ENCODE results near the gene GLP2R.

- TF ChIP-seq DBP (CRISPR knock-in tag; IDR thresholded peaks at IDR 0.05; ENCODE audit: not compliant biosample characterization) = no peak
- no peak for TF ChIP-seq STAT5B (CRISPR knock-in tag; IDR thresholded peaks at IDR 0.05)
- no peak for TF ChIP-seq MLX (CRISPR knock-in tag; IDR thresholded peaks at IDR 0.05)
- TF ChIP-seq CTCF (CRISPR knock-in tag; IDR thresholded peaks at IDR 0.05) = no peak
- no peak for TF ChIP-seq ZNF468 (CRISPR knock-in tag; IDR thresholded peaks at IDR 0.05)
- no peak for TF ChIP-seq SKIL (CRISPR knock-in tag; IDR thresholded peaks at IDR 0.05; ENCODE audit: borderline replicate concordance)
- no peak for TF ChIP-seq PAX8 (CRISPR knock-in tag; IDR thresholded peaks at IDR 0.05; ENCODE audit: borderline replicate concordance)
- TF ChIP-seq KDM4B (CRISPR knock-in tag; IDR thresholded peaks at IDR 0.05) = no peak
- TF ChIP-seq POLR2AphosphoS2 (IDR thresholded peaks at IDR 0.05; ENCODE audit: low read depth, low read length) = no peak
- no peak for TF ChIP-seq EZH2 (conservative IDR thresholded peaks at IDR 0.05; ENCODE audit: low read depth, low read length)
These were observed 3.8 kb upstream of the GLP2R start, which contains the start of gene GSG1L2 for GRCh38 chr17:9821921-9822320.
